SJSA1 (cell line): ENCODE data around the gene EPN3. TPM values are rescaled to one million over a fixed set of nuclear protein-coding genes. Genes with fewer than 3 reads are reported as not detected.

Experiments
- DNase-seq, 2 experiments: peaks; one replicate each; pipeline ENCODE4 v3.0.0-alpha.2; 2015 to 2020; ENCODE audit warnings: low spot score in 2 of 2, low read depth in 1 of 2
- H3K27ac ChIP-seq: fragments of 250-450 bp; sonication (Bioruptor Pico); 2 replicates; pipeline ENCODE4 v1.5.1; 2020; ENCODE audit warnings: mild to moderate bottlenecking, moderate library complexity
- H3K27me3 ChIP-seq: fragments of 250-450 bp; sonication (Bioruptor Pico); replicated peaks from 2 replicates; pipeline ENCODE4 v1.5.1; 2020; ENCODE audit warnings: mild to moderate bottlenecking, moderate library complexity
- H3K36me3 ChIP-seq: fragments of 250-450 bp; sonication (Bioruptor Pico); 2 replicates; pipeline ENCODE4 v1.5.1; 2020; ENCODE audit warnings: mild to moderate bottlenecking
- H3K4me1 ChIP-seq: fragments of 250-450 bp; sonication (Bioruptor Pico); replicated peaks from 2 replicates; pipeline ENCODE4 v1.6.1; 2021; ENCODE audit warnings: mild to moderate bottlenecking
- H3K4me3 ChIP-seq: fragments of 250-450 bp; sonication (Bioruptor Pico); 2 replicates; pipeline ENCODE4 v1.5.1; 2020; ENCODE audit warnings: mild to moderate bottlenecking
- H3K9me3 ChIP-seq: fragments of 250-450 bp; sonication (Bioruptor Pico); replicated peaks from 2 replicates; pipeline ENCODE4 v1.5.1; 2020; ENCODE audit warnings: mild to moderate bottlenecking
- total RNA-seq: library from RNA; depleted of rRNA; stranded (reverse); fragments of >200 nt; shearing (Covaris generic); gene quantifications from 2 replicates; pipeline ENCODE4 v1.2.3, GENCODE V29; 2014; rRNA removed

EPN3 gene
- 0.03 TPM in 1 of 2 replicates, not detected in the other for total RNA-seq

DNA sequence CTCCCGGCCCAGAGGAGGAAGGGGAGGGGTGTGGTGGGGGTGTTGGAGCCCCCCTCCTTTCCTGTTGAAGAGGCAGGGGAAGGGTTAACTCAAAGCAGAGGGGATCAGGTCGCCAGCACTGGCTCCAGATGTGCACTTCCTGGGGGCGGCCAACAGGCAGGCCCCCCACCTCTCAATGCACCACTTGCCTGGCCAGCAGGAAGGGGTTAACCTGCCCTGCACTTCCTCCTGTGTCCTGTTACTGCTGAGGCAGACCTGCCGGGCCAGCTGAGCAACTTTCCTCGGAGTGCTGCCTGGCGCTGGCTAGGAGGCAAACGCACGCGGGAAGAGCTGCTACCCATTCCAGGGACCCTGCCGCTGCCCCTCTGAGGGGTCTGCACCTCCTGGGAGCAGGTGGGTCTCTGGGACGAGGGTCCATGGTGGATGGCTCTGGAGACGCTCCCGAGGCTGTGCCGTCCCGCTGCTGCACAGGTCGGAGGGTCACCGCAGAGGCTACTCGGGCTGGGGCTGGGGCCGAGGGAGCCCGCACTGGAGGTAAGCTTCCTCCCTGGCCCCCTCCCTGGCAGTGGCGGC is at the start of gene EPN3:
TSS of gene EPN3 (plus strand) at position 284 of the 573 bp plus-strand sequence. CDS start 3,822 bp downstream, outside the sequence.
- H3K9me3 ChIP-seq: no peaks in the 10 kb centered on the region; the same call in 1 of the 2 replicates

DNA sequence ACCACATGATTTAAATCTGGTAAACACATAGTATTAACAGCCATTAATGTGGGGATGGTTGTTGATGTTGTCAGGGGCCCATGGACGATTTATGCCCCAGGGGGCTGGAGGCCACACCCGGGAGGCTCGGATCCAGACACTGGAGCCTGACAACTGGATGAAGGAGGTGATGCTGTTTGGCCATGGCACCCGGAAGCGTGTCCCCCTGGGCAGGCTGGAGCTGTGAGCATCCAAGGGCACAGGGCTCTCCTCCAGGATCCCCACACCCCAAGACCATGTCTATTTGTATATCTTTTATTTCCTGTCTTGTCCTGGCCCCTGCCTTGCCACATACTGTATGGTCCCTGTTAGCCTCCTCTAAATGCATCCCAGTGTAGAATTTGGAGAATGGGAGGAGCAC is 49.3 kb upstream of the EPN3 start:
- Histone ChIP-seq H3K27ac (no peak overlapping the region), H3K9me3 (no peaks in the 10 kb centered on the region), H3K36me3 (peaks cover 26% of the 10 kb centered on the region), H3K4me1 (peaks cover 10% of the 10 kb centered on the region), H3K4me3 (no peak overlapping the region), H3K27me3 (no peaks in the 10 kb centered on the region)
- DNase-seq: no peak

More for the DNA sequence above, at the start of gene EPN3:
- peaks cover 61% of the 10 kb centered on the region for H3K27me3 ChIP-seq
- DNase-seq: no peak
- H3K4me3 ChIP-seq: no peak within 1 kb of the TSS
- no peaks in the 10 kb centered on the region for H3K36me3 ChIP-seq
- H3K4me1 ChIP-seq: no peaks in the 10 kb centered on the region
- no peak within 1 kb of the TSS for H3K27ac ChIP-seq

DNA sequence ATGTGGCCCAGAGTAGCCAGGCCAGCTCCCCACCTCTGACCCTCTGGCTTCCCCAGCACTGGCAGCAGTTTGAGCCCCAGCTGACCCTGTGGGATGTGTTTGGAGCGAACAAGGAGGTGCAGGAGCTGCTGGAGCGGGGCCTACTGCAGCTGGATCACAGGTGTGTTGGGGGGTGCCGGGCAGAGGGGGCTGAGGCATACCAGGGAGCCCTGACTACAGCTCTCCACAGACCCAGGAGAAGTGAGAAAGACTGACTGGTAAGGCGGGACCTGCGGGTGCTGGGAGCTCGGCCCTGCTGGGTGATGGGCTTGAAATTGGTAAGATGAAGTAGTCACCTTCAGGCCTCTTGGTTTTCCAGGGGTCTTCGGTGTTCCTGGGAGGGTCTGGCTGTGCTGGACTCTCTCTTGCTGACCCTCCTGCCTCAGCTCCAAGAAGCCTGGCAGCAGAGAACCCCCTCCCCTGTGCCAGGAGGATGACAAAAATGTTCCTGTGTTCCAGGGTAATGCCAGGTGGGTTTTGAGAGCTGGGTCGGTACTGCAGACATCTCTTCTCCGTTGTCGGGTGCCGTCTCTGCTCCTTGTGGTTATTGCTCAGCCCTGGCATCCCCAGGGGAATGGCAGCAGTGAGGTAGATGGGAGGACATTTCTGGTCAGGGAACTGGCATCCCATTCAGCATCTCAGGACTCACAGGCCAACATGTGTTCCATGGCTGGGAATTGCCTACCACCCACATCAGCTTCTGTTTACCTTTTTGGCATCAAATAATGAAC is 48.0 kb upstream of the EPN3 start:
- Histone ChIP-seq H3K4me1 (peaks cover 6% of the 10 kb centered on the region), H3K9me3 (no peaks in the 10 kb centered on the region), H3K36me3 (peaks cover 26% of the 10 kb centered on the region), H3K27me3 (no peaks in the 10 kb centered on the region), H3K4me3 (no peak overlapping the region), H3K27ac (no peak overlapping the region)
- DNase-seq: peak in 1 of 2 experiments; percentile 42

DNA sequence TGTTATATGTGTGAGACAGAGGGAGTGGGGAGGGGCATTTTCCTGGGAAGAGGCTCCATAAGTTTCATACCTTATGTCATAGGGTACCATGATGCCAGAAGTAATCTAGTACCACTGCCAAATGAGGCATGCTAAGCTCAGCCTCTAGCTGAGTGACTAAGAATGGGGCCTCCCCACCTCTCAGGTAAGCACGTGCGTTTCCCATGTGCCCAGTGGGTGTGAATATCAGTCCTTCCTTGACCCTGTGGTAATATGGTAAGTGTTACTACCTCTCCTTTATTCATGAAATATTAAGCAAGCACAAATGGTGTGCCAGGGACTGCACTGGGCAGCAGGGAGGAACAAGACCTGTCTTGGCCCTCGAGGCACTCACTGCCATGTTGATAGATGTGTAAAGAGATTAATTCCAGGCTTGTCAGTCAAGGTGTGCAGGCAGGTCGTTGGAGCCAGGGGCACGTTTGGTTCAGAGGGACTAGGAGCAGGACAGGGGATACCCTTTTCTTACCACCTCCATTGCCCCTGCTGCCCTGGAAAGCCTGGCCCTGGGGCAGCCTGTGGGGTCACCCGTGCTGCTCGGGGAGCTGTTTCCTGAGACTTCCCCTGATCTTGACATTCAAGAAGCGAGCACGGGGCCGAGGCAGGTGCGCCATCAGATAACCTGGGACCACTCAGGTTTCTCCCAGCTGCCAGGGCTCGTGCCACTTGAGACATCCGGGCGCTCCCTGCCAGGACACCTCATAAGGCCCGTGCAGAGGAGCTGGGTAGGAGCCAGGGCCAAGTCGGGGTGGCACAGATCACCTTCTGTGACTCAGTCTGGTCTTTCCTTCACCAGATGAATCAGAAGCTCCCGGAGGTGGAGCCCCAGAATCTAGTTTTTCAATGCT is 45.1 kb upstream of the EPN3 start:
- Histone ChIP-seq H3K9me3 (no peaks in the 10 kb centered on the region), H3K27ac (no peak overlapping the region), H3K4me1 (peaks cover 4% of the 10 kb centered on the region), H3K36me3 (peaks cover 15% of the 10 kb centered on the region), H3K4me3 (no peak overlapping the region), H3K27me3 (no peaks in the 10 kb centered on the region)
- DNase-seq: no peak

DNA sequence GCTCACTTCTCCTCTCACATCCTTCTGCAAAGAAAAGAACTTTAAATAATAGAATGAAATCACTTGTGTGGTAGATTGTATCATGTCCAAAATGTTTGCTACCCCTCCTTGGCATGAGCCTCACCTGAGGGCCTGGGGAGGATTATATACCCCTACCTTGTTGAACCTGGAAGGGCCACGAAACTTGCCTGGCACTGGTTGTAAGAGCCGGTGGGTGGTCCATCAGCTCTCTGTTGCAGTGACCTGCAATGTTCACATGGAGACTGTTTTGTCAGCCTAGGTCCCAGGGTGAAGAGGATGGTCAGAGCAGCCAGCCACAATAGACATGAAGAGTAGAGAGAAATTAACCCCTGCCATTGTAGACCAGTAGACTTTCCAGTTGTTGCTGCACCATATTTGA is 43.7 kb upstream of the EPN3 start:
- no peak for DNase-seq

DNA sequence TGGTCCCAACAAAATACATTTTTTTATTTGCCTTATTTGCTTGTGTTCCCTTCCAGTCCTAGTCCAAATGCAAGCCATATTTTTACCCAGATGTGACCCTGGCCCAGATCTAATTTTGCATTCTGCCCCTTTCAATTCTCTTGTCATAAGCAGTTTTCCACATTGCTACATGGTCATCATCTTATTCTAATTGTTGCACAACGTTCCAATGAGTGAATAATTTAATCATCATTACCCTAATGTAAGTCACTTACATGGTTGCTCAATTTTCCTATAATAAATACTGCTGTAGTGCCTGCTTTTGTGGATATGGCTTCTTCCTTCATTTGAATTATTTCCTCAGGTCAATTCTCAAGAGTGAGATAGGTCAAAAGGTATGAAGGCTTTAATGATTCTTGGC is 41.0 kb upstream of the EPN3 start:
- no peak for DNase-seq
- no peaks in the 10 kb centered on the region for H3K36me3 ChIP-seq
- H3K27ac ChIP-seq: no peak overlapping the region
- no peaks in the 10 kb centered on the region for H3K27me3 ChIP-seq
- H3K4me3 ChIP-seq: no peak overlapping the region
- H3K4me1 ChIP-seq: peaks cover 5% of the 10 kb centered on the region; the same call in 1 of the 2 replicates
- H3K9me3 ChIP-seq: no peaks in the 10 kb centered on the region

More for the DNA sequence above, 43.7 kb upstream of the EPN3 start:
- no peak overlapping the region for H3K4me3 ChIP-seq
- H3K9me3 ChIP-seq: no peaks in the 10 kb centered on the region
- peaks cover 8% of the 10 kb centered on the region for H3K36me3 ChIP-seq
- H3K27me3 ChIP-seq: no peaks in the 10 kb centered on the region
- no peak overlapping the region for H3K27ac ChIP-seq
- H3K4me1 ChIP-seq: no peaks in the 10 kb centered on the region

DNA sequence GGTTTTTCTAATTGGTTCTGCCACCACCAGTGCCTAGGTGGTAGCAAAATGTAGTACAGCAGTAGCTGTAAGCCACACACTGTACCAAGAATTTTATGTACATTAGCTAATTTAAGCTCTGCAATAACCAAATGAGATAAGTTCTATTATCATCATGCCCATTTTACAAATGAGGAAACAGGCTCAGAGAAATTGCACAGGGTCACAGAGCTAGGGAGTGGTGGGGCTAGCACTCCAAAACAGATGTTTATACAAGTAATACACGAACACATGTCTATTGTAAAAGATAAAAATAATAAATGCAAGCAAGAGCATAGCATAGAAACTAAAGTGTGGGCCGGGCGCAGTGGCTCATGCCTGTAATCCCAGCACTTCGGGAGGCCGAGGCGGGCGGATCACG is 40.3 kb upstream of the EPN3 start:
- no peak for DNase-seq
- H3K4me3 ChIP-seq: no peak overlapping the region
- H3K4me1 ChIP-seq: peaks cover 5% of the 10 kb centered on the region; the same call in 1 of the 2 replicates
- H3K27me3 ChIP-seq: no peaks in the 10 kb centered on the region
- no peaks in the 10 kb centered on the region for H3K9me3 ChIP-seq
- H3K36me3 ChIP-seq: no peaks in the 10 kb centered on the region
- no peak overlapping the region for H3K27ac ChIP-seq

DNA sequence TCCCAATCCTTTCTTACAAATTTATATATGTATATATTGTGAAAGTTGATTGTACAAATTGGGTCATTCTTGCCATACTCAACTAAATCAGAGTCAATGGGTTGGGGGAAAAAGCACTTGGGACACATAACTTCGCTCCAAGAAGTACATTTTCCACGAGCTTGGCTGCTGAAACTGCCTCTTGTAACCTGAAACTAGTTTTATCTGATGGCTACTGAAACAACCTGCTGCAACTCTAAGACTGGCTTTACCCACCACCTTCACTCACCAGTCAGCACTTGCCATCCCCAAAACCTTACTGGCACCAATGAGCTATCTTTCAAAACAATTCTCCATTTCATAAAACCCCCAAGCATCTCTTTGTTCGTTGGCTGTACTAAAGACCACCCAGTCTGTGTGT is 38.8 kb upstream of the EPN3 start:
- Histone ChIP-seq H3K4me1 (peaks cover 5% of the 10 kb centered on the region; the same call in 1 of the 2 replicates), H3K9me3 (no peaks in the 10 kb centered on the region), H3K27ac (no peak overlapping the region), H3K36me3 (no peaks in the 10 kb centered on the region), H3K4me3 (no peak overlapping the region), H3K27me3 (no peaks in the 10 kb centered on the region)
- DNase-seq: no peak

DNA sequence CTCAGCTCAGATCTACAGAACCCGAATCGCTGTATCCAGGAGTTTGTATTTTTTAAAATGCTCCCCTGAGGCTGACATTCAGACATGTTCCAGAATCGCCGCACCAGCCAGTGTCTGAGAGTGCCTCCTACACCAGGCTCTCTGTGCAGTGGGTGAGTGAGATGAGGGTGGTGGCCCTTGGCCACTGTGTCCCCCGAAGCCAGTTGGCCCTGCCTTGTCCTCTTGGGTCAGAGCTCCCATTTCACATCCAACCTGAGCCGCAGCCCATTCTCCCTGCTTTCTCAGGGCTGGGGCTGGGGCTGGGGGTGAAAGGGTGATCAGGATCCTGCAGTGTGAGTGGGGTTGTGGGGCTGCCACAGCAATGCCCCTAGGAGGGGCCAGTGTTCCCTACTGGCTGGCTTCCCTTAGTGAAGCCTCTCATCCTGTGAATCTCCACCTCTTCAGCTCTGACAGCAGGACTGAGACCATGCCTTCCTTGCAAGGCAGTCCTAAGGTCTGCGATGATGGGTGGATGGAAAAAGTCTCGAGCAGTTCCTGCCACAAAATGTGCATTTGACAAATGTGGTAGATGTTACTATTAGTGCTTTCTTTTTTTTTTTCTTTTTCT is 37.2 kb upstream of the EPN3 start:
- H3K4me3 ChIP-seq: no peak overlapping the region
- no peaks in the 10 kb centered on the region for H3K9me3 ChIP-seq
- DNase-seq: no peak
- no peaks in the 10 kb centered on the region for H3K36me3 ChIP-seq
- no peak overlapping the region for H3K27ac ChIP-seq
- peaks cover 5% of the 10 kb centered on the region; the same call in 1 of the 2 replicates for H3K4me1 ChIP-seq
- no peaks in the 10 kb centered on the region for H3K27me3 ChIP-seq

DNA sequence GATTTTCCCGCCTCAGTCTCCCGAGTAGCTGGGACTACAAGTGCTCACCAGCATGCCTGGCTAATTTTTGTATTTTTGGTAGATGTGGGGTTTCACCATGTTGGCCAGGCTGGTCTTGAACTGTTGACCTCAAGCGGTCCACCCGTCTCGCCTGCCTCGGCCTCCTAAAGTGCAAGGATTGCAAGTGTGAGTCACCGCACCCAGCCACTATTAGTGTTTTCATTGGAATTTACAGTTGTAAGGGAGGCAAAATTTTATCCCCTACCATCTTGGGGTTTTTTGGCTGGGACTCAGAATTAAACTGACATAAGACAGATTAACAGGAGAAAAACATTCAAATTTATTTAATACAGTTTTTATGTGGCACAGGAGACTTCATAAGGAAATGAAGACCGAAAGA is 36.6 kb upstream of the EPN3 start:
- Histone ChIP-seq H3K27ac (no peak overlapping the region), H3K4me3 (no peak overlapping the region), H3K27me3 (no peaks in the 10 kb centered on the region), H3K36me3 (no peaks in the 10 kb centered on the region), H3K9me3 (no peaks in the 10 kb centered on the region), H3K4me1 (peaks cover 5% of the 10 kb centered on the region; the same call in 1 of the 2 replicates)
- DNase-seq: peak; percentile 35 to 71

DNA sequence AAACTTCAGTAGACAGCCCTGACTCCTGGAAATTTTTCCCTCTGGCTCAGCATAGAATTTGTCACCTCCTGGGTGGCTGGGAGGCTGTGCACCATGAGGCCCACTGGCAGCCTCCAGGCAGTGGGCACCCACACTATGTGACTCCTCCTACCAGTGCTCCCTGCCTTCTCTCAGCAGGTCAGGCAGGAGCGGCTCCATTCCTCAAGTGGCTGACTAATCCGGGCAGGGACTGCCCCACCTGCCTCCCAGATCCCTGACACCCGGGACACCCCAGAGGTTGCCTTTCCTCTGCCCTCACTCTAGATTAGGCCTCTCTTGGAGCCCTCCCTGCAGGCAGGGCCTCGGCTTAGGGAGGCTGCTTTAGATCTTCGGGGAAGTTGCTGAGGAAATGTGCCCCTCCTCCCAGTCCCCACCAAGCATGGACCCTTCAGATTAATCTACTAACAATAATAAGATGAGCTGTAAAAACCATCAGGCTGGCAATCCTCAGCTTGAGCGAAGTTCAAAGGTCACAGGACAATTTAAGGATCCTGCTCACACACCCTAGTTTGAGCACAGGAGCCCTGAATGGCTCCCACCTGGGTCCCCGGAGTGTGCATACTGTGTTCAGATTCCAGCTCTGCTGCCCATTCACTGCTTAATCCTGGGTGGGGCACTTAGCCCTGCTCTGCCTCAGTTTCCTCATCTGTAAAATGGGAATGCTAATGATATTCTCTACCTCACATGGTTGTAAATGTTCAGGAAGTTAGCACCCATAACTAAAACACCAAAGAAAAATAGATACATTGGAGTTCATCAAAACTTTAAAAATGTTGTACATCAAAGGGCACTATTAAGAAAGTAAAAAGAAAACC is 34.3 kb upstream of the EPN3 start:
- H3K36me3 ChIP-seq: no peaks in the 10 kb centered on the region
- no peak for DNase-seq
- no peaks in the 10 kb centered on the region for H3K9me3 ChIP-seq
- no peak overlapping the region for H3K27ac ChIP-seq
- no peaks in the 10 kb centered on the region for H3K27me3 ChIP-seq
- H3K4me1 ChIP-seq: peaks cover 5% of the 10 kb centered on the region; the same call in 1 of the 2 replicates
- H3K4me3 ChIP-seq: no peak overlapping the region

DNA sequence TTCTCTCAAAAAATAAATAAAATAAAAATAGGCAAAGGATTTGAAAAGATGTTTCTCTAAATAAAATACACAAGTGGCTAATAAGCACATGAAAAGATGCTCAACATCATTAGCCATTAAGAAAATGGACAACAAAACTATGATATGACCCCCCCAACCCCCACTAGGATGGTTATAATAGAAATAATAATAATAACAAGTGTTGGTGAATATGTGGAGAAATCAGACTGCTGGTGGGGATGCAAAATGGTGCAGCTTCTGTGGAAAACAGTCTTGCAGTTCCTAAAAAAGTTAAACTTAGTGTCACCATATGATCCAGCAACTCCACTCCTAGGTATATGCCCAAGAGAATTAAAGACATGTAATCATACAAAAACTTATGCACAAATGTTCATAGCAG is 33.3 kb upstream of the EPN3 start:
- no peaks in the 10 kb centered on the region for H3K27me3 ChIP-seq
- H3K36me3 ChIP-seq: no peaks in the 10 kb centered on the region
- H3K27ac ChIP-seq: no peak overlapping the region
- no peak for DNase-seq
- peaks cover 5% of the 10 kb centered on the region; the same call in 1 of the 2 replicates for H3K4me1 ChIP-seq
- no peaks in the 10 kb centered on the region for H3K9me3 ChIP-seq
- H3K4me3 ChIP-seq: no peak overlapping the region
